HepG2 (cell line): ENCODE data around the gene BDKRB1. TPM values are rescaled to one million over a fixed set of nuclear protein-coding genes. Genes with fewer than 3 reads are reported as not detected.

ENCODE experiments used
- ATAC-seq: fragments of 200-7000 bp; cut with Tn5 transposase; 3 replicates; pipeline ENCODE4 v1.9.1; 2020; ENCODE audit warnings: mild to moderate bottlenecking, moderate library complexity
- BruUV-seq: library from RNA; stranded (reverse); fragments of 400-500 nt; replicated peaks from 2 replicates; lab custom pipeline; 2021; lab: Mats Ljungman, UMichigan
- CTCF ChIA-PET: fragments of 300-600 bp; formaldehyde crosslinking; extraction: SDS; loops from one replicate; lab custom pipeline; 2021; ENCODE audit warnings: low total read pairs, inconsistent platforms, low intra/inter-chr PET ratio; lab: Yijun Ruan, JAX
- POLR2A ChIA-PET: fragments of 350-600 bp; sonication (Branson Sonifier 250); formaldehyde crosslinking; loops from one replicate; lab custom pipeline; 2020; ENCODE audit warnings: antibody characterized with exemption, inconsistent platforms; lab: Yijun Ruan, JAX
- DNase-seq: peaks from one replicate; pipeline ENCODE4 v3.0.0-alpha.2; 2015; ENCODE audit warnings: low spot score
- FAIRE-seq: peaks from 3 replicates; lab custom pipeline; 2011; peaks lifted over from hg19 to GRCh38; lab: Jason Lieb, UNC
- H2AFZ ChIP-seq: one replicate; pipeline ENCODE4 v1.6.1; 2011; ENCODE audit warnings: low read length, inconsistent platforms
- H3K27ac ChIP-seq: fragments of 300-600 bp; 3 replicates; pipeline ENCODE4 v1.8.0; 2011; ENCODE audit warnings: mixed run types, mild to moderate bottlenecking, mixed read lengths, low read length, inconsistent platforms; ENCODE audit not compliant: insufficient read depth; ENCODE audit errors: extremely low read length
- H3K27me3 ChIP-seq, 2 experiments: fragments of 200-600 bp in 1 of 2; 2 replicates in 1 of 2; 3 replicates in 1 of 2; pipeline versions ENCODE4 v1.6.0 to v1.8.0; 2011; ENCODE audit warnings: low read length in 2 of 2, mild to moderate bottlenecking in 2 of 2, moderate library complexity in 2 of 2, inconsistent platforms in 1 of 2; ENCODE audit not compliant: insufficient read depth in 2 of 2, control insufficient read depth in 1 of 2
- H3K36me3 ChIP-seq, 2 experiments: fragments of 200-600 bp in 1 of 2; replicated peaks in 1 of 2; 2 replicates in 1 of 2; 3 replicates in 1 of 2; pipeline versions ENCODE4 v1.5.1 to v1.8.0; 2011; ENCODE audit warnings: low read length in 2 of 2, inconsistent platforms in 1 of 2; ENCODE audit not compliant: insufficient read depth in 2 of 2, control insufficient read depth in 1 of 2
- H3K4me1 ChIP-seq: 2 replicates; pipeline ENCODE4 v1.5.1; 2012; ENCODE audit warnings: low read length, inconsistent platforms; ENCODE audit not compliant: insufficient read depth
- H3K4me2 ChIP-seq: 2 replicates; pipeline ENCODE4 v1.6.0; 2011; ENCODE audit warnings: low read depth, low read length, inconsistent platforms
- H3K4me3 ChIP-seq, 3 experiments: fragments of 200-600 bp in 1 of 3; sonication (generic), shearing (Covaris generic) in 1 of 3; replicated peaks in 1 of 3; 2 replicates each; pipeline ENCODE4 v1.5.1; 2011 to 2016; ENCODE audit warnings: low read length in 3 of 3, inconsistent platforms in 2 of 3, low read depth in 2 of 3, mild to moderate bottlenecking in 2 of 3, control low read depth in 1 of 3, mixed read lengths in 1 of 3; ENCODE audit not compliant: insufficient read depth in 1 of 3
- H3K79me2 ChIP-seq: one replicate; pipeline ENCODE4 v1.6.1; 2011; ENCODE audit warnings: low read length, inconsistent platforms; ENCODE audit not compliant: insufficient read depth
- H3K9ac ChIP-seq: 2 replicates; pipeline ENCODE4 v1.6.0; 2011; ENCODE audit warnings: mild to moderate bottlenecking, low read depth, low read length, inconsistent platforms; ENCODE audit not compliant: insufficient read depth
- H3K9me3 ChIP-seq: 2 replicates; pipeline ENCODE4 v1.5.1; 2012; ENCODE audit warnings: mild to moderate bottlenecking, low read length
- H4K20me1 ChIP-seq: 2 replicates; pipeline ENCODE4 v1.6.0; 2011; ENCODE audit warnings: inconsistent platforms, mild to moderate bottlenecking, low read length, moderate library complexity; ENCODE audit not compliant: insufficient read depth
- CBFB ChIP-seq: sonication (generic); formaldehyde crosslinking; IDR thresholded peaks from 2 replicates; pipeline ENCODE4 v1.4.0; 2020; ENCODE audit warnings: missing genetic modification reagents
- CENPX ChIP-seq: sonication (generic); formaldehyde crosslinking; IDR thresholded peaks from 2 replicates; pipeline ENCODE4 v1.9.0; 2021; ENCODE audit warnings: mild to moderate bottlenecking, missing genetic modification reagents, moderate library complexity
- JDP2 ChIP-seq: sonication (generic); formaldehyde crosslinking; IDR thresholded peaks from 2 replicates; pipeline ENCODE4 v1.8.1; 2022; ENCODE audit warnings: missing genetic modification reagents, borderline replicate concordance
- KDM1A ChIP-seq: IDR thresholded peaks from 2 replicates; pipeline ENCODE4 v1.6.1; 2016; ENCODE audit warnings: missing compliant biosample characterization
- NR2F1 ChIP-seq, 2 experiments: fragments of 450-650 bp in 1 of 2; formaldehyde crosslinking in 1 of 2; IDR thresholded peaks; 2 replicates each; pipeline versions ENCODE4 v1.5.0 to v1.6.1; 2016 to 2020; ENCODE audit warnings: mild to moderate bottlenecking in 1 of 2, missing compliant biosample characterization in 1 of 2, missing genetic modification reagents in 1 of 2, moderate library complexity in 1 of 2
- SIN3B ChIP-seq: fragments of 150-350 bp; IDR thresholded peaks from 2 replicates; pipeline ENCODE4 v1.6.1; 2014; ENCODE audit warnings: low read length
- ZNF180 ChIP-seq: sonication (generic); formaldehyde crosslinking; IDR thresholded peaks from 2 replicates; pipeline ENCODE4 v1.4.0; 2020; ENCODE audit warnings: low read depth, missing genetic modification reagents, borderline replicate concordance
- ZNF496 ChIP-seq: sonication (generic); formaldehyde crosslinking; IDR thresholded peaks from 2 replicates; pipeline ENCODE4 v1.8.1; 2023; ENCODE audit warnings: mild to moderate bottlenecking, moderate library complexity, missing genetic modification reagents; ENCODE audit not compliant: insufficient replicate concordance
- WGBS: methylation state at CpG from one replicate; pipeline ENCODE4 v1.1.6; 2017; ENCODE audit warnings: low lambda C conversion rate; 5-methylcytosine and 5-hydroxymethylcytosine counted together
- in situ Hi-C: cut with HindIII; loops from 2 replicates; pipeline ENCODE4 v1.10.0; 2017; ENCODE audit warnings: low pct_unique_long_range_greater_than_20kb; ENCODE audit not compliant: extremely low pct_ligation_motif_present
- intact Hi-C: fragments of 100-400 bp; cut with micrococcal nuclease; formaldehyde crosslinking; loops from one replicate; pipeline ENCODE4 v1.10.0; 2022; ENCODE audit not compliant: unreplicated experiment
- polyA plus RNA-seq, 8 experiments: library from polyadenylated mRNA; depleted of rRNA in 3 of 8; stranded (reverse) in 7 of 8; unstranded in 1 of 8; fragments of >200 nt; fragmentation: Illumina TruSeq in 4 of 8; extraction: Trizol in 4 of 8; gene quantifications; 2 replicates each; pipeline versions ENCODE4 v1.2.1 to v1.2.3, GENCODE V29; 2011 to 2016; ENCODE audit warnings: low read depth in 4 of 8, missing spikeins in 1 of 8, mixed read lengths in 1 of 8; ENCODE audit not compliant: insufficient read depth in 1 of 8
- total RNA-seq, 5 experiments: library from RNA; depleted of rRNA; stranded (reverse); fragments of >200 nt; fragmentation: Illumina TruSeq; extraction: Trizol; gene quantifications; 2 replicates each; pipeline ENCODE4 v1.2.3, GENCODE V29; 2016; ENCODE audit warnings: low read depth in 1 of 5
- TF ChIP-seq, protein P1 (sequence below): sonication (generic); formaldehyde crosslinking; IDR thresholded peaks from 2 replicates; pipeline ENCODE4 v1.4.0; 2020; ENCODE audit warnings: missing genetic modification reagents, borderline replicate concordance
- TF ChIP-seq, protein P2 (sequence below), 2 experiments: sonication (generic) in 1 of 2; formaldehyde crosslinking in 1 of 2; IDR thresholded peaks; 2 replicates each; pipeline versions ENCODE4 v1.4.0 to v1.6.1; 2016 to 2020; ENCODE audit warnings: borderline replicate concordance in 1 of 2, low read depth in 1 of 2, mild to moderate bottlenecking in 1 of 2, missing genetic modification reagents in 1 of 2
- TF ChIP-seq, protein P3 (sequence below): sonication (generic); formaldehyde crosslinking; IDR thresholded peaks from 2 replicates; pipeline ENCODE4 v1.4.0; 2020; ENCODE audit warnings: mild to moderate bottlenecking, missing genetic modification reagents

Gene BDKRB1
- total and polyA plus RNA-seq, 2 of the 13 experiments (the other 11 are each of a cell fraction or from before 2014, with no cell fraction given), result 0.05 TPM; not detected in 1

DNA sequence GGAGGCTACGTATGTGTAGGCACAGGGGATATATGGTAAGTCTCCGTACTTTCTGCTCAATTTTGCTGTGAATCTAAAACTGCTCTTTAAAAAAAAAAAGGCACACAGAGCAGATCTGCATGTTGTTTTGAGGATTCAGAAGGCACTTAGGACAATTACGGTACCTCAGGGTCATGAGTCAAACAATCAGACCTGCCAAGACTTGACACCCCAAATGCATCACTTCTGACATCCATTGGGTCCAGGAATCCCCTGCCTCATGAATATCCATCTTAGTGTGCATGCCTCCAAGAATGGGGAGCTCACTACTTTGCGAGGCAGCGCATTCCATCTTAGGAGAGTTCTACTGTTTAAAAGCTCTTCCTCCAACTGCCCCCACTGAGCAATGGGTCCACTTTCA lies 48.3 kb upstream of the BDKRB1 start:
- FAIRE-seq (no peak), ATAC-seq (no peak), DNase-seq (no peak)
- Histone ChIP-seq H3K4me2 (no peak overlapping the region), H3K79me2 (no peaks in the 10 kb centered on the region), H3K9ac (no peak overlapping the region), H3K27ac (no peak overlapping the region), H3K36me3 (no peaks in the 10 kb centered on the region), H3K27me3 (peaks cover 6 to 7% of the 10 kb centered on the region in 2 experiments; a peak in 3 of 5 replicates), H3K4me1 (peaks cover 18% of the 10 kb centered on the region), H3K9me3 (no peaks in the 10 kb centered on the region), H4K20me1 (no peaks in the 10 kb centered on the region), H2AFZ (no peak overlapping the region), H3K4me3 (no peak overlapping the region)
- no TSS peak for BruUV-seq
- POLR2A ChIA-PET, result no interaction called here
- CTCF ChIA-PET, result no interaction called here
- WGBS, result 89% methylated on average over 5 of the region's 5 CpGs
- intact Hi-C loops, result loop anchor here (10.0 kb wide), 1 partner anchor 57 kb away; no protein-coding TSS in a partner anchor
- in situ Hi-C loops, result no loop called here
- TF ChIP-seq CBFB (CRISPR knock-in tag) (no peak), ZNF180 (no peak), NR2F1 (CRISPR knock-in tag; IDR thresholded peaks at IDR 0.05) (no peak), SIN3B (no peak), CENPX (CRISPR knock-in tag) (no peak), KDM1A (CRISPR knock-in tag) (no peak), JDP2 (CRISPR knock-in tag) (no peak), ZNF496 (CRISPR knock-in tag) (no peak)
- TF ChIP-seq, protein P1, sequence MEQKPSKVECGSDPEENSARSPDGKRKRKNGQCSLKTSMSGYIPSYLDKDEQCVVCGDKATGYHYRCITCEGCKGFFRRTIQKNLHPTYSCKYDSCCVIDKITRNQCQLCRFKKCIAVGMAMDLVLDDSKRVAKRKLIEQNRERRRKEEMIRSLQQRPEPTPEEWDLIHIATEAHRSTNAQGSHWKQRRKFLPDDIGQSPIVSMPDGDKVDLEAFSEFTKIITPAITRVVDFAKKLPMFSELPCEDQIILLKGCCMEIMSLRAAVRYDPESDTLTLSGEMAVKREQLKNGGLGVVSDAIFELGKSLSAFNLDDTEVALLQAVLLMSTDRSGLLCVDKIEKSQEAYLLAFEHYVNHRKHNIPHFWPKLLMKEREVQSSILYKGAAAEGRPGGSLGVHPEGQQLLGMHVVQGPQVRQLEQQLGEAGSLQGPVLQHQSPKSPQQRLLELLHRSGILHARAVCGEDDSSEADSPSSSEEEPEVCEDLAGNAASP (CRISPR knock-in tag), result no peak
- TF ChIP-seq, protein P2, sequence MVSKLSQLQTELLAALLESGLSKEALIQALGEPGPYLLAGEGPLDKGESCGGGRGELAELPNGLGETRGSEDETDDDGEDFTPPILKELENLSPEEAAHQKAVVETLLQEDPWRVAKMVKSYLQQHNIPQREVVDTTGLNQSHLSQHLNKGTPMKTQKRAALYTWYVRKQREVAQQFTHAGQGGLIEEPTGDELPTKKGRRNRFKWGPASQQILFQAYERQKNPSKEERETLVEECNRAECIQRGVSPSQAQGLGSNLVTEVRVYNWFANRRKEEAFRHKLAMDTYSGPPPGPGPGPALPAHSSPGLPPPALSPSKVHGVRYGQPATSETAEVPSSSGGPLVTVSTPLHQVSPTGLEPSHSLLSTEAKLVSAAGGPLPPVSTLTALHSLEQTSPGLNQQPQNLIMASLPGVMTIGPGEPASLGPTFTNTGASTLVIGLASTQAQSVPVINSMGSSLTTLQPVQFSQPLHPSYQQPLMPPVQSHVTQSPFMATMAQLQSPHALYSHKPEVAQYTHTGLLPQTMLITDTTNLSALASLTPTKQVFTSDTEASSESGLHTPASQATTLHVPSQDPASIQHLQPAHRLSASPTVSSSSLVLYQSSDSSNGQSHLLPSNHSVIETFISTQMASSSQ (IDR thresholded peaks at IDR 0.05; ENCODE audit: low read depth), result no peak
- TF ChIP-seq, protein P2 (CRISPR knock-in tag; IDR thresholded peaks at IDR 0.05; ENCODE audit: borderline replicate concordance), result no peak
- TF ChIP-seq, protein P3, sequence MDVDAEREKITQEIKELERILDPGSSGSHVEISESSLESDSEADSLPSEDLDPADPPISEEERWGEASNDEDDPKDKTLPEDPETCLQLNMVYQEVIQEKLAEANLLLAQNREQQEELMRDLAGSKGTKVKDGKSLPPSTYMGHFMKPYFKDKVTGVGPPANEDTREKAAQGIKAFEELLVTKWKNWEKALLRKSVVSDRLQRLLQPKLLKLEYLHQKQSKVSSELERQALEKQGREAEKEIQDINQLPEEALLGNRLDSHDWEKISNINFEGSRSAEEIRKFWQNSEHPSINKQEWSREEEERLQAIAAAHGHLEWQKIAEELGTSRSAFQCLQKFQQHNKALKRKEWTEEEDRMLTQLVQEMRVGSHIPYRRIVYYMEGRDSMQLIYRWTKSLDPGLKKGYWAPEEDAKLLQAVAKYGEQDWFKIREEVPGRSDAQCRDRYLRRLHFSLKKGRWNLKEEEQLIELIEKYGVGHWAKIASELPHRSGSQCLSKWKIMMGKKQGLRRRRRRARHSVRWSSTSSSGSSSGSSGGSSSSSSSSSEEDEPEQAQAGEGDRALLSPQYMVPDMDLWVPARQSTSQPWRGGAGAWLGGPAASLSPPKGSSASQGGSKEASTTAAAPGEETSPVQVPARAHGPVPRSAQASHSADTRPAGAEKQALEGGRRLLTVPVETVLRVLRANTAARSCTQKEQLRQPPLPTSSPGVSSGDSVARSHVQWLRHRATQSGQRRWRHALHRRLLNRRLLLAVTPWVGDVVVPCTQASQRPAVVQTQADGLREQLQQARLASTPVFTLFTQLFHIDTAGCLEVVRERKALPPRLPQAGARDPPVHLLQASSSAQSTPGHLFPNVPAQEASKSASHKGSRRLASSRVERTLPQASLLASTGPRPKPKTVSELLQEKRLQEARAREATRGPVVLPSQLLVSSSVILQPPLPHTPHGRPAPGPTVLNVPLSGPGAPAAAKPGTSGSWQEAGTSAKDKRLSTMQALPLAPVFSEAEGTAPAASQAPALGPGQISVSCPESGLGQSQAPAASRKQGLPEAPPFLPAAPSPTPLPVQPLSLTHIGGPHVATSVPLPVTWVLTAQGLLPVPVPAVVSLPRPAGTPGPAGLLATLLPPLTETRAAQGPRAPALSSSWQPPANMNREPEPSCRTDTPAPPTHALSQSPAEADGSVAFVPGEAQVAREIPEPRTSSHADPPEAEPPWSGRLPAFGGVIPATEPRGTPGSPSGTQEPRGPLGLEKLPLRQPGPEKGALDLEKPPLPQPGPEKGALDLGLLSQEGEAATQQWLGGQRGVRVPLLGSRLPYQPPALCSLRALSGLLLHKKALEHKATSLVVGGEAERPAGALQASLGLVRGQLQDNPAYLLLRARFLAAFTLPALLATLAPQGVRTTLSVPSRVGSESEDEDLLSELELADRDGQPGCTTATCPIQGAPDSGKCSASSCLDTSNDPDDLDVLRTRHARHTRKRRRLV (CRISPR knock-in tag), result no peak
